ENCODE data around the gene GID8. TPM values are rescaled to one million over a fixed set of nuclear protein-coding genes. Genes with fewer than 3 reads are reported as not detected.

Gene GID8
- total and polyA plus RNA-seq, 2 of the 13 experiments (the other 11 are each of a cell fraction or from before 2014, with no cell fraction given), result 39.6 to 59.8 TPM

DNA sequence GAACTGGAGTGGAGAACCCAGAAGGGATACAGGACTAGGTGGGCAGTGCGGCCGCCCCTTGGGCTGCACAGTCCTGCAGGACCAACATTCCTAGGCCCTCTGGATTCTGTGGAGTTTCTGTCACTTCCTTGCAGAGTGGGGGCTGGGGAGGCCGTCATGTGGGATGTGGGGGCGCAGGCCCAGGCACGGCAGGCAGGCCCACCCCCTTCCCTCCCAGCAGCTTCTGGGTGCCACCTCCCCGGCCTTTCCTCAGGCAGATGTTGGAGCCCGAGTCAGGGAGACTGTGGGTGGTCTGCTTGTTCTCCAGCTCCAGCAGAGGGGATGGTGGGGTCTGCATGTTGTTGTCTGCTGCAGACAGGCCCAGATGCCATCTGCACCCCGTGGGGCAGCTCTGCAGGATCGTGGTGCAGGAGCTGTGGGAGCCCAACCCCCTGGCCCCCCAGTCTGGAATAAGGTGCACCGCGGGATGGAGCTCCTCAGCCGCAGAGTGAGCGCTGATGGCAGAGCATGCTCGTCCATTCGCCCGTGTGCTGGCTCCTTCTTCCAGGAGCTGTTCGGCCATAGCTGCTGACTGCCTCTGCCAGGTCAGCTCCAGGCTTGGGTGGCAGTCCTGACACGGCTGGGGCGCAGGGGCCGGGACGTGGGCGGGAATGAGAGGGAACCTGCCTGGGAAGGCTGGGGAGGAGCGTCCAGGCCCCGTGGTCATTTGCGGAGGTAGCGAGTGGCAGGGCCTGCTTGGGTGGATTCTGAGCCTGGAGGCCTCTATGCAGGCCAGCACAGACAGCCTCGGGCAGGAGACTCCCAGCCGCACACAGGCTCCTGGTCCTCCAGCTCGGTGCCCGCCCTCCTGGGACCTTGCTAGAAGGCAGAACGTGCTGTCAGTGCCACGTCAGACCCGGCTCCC lies 32.6 kb downstream of the GID8 start (continued):
- TF ChIP-seq GMEB1 (CRISPR knock-in tag; IDR thresholded peaks at IDR 0.05; ENCODE audit: borderline replicate concordance), result no peak; the same call in 1 of the 2 replicates
- TF ChIP-seq ZFP91 (CRISPR knock-in tag; IDR thresholded peaks at IDR 0.05; ENCODE audit: borderline replicate concordance), result peak; percentile 77
- TF ChIP-seq MXD3 (CRISPR knock-in tag; IDR thresholded peaks at IDR 0.05), result no peak
- 0 out of 2 replicates have a peak, but pooled peaks have one; percentile 58 for TF ChIP-seq ZNF713 (CRISPR knock-in tag; IDR thresholded peaks at IDR 0.05)
- peak; percentile 96 for TF ChIP-seq AGO1 (IDR thresholded peaks at IDR 0.05; ENCODE audit: low read depth, low read length, poor library complexity, severe bottlenecking)
- no peak for TF ChIP-seq DDIT3 (CRISPR knock-in tag; IDR thresholded peaks at IDR 0.05)
- no peak for TF ChIP-seq TMF1 (CRISPR knock-in tag; IDR thresholded peaks at IDR 0.05; ENCODE audit: low read depth)
- no peak for TF ChIP-seq ZNF619 (CRISPR knock-in tag; IDR thresholded peaks at IDR 0.05)
- no peak for TF ChIP-seq CBX2 (IDR thresholded peaks at IDR 0.05; ENCODE audit: low read depth, low read length)
- 0 out of 2 replicates have a peak, but pooled peaks have one; percentile 79 for TF ChIP-seq CBX2 (CRISPR knock-in tag; IDR thresholded peaks at IDR 0.05; ENCODE audit: low read depth)
- no peak; the same call in 1 of the 2 replicates for TF ChIP-seq ZNF800 (CRISPR knock-in tag; IDR thresholded peaks at IDR 0.05)
- no peak for TF ChIP-seq GATAD2A (CRISPR knock-in tag; IDR thresholded peaks at IDR 0.05)
- no peak for TF ChIP-seq ZNF382 (CRISPR knock-in tag; IDR thresholded peaks at IDR 0.05; ENCODE audit: borderline replicate concordance)
- peak; percentile 32; the same call in 1 of the 2 replicates for TF ChIP-seq KDM3A (CRISPR knock-in tag; IDR thresholded peaks at IDR 0.05; ENCODE audit: low read depth)
- TF ChIP-seq ZNF563 (CRISPR knock-in tag; IDR thresholded peaks at IDR 0.05), result no peak
- no peak; the same call in 2 of the 3 replicates for TF ChIP-seq MXI1 (IDR thresholded peaks at IDR 0.05; ENCODE audit: borderline replicate concordance, low read depth, low read length)
- peak; percentile 87 for TF ChIP-seq MTA1 (CRISPR knock-in tag; IDR thresholded peaks at IDR 0.05; ENCODE audit: borderline replicate concordance)
- no peak for TF ChIP-seq ZNF589 (CRISPR knock-in tag; conservative IDR thresholded peaks at IDR 0.05)
- TF ChIP-seq POLR2G (IDR thresholded peaks at IDR 0.05; ENCODE audit: low read depth, low read length), result 0 out of 2 replicates have a peak, but pooled peaks have one; percentile 14
- TF ChIP-seq ZNF639 (CRISPR knock-in tag; conservative IDR thresholded peaks at IDR 0.05), result no peak
- no peak for TF ChIP-seq EED (CRISPR knock-in tag; IDR thresholded peaks at IDR 0.05)
- no peak; the same call in 1 of the 2 replicates for TF ChIP-seq SSRP1 (CRISPR knock-in tag; IDR thresholded peaks at IDR 0.05)
